Coronary artery (tissue), 2 donors: ENCODE results near the gene NHLH1.

Experiments
- DNase-seq: peaks from one replicate; pipeline ENCODE4 v3.0.0-alpha.2; 2017; ENCODE audit warnings: low spot score
- H3K27ac ChIP-seq, 2 donors: fragments of 200-600 bp; sonication (generic); one replicate each; pipeline ENCODE4 v1.5.1; 2016 to 2019
- H3K4me3 ChIP-seq: fragments of 200-600 bp; sonication (generic); 2 replicates; pipeline ENCODE4 v1.5.1; 2016; ENCODE audit warnings: mild to moderate bottlenecking, moderate library complexity
- CTCF ChIP-seq: fragments of 200-600 bp; sonication (generic); IDR thresholded peaks from one replicate; pipeline ENCODE4 v1.5.1; 2019; ENCODE audit warnings: antibody characterized with exemption

Gene NHLH1

DNA sequence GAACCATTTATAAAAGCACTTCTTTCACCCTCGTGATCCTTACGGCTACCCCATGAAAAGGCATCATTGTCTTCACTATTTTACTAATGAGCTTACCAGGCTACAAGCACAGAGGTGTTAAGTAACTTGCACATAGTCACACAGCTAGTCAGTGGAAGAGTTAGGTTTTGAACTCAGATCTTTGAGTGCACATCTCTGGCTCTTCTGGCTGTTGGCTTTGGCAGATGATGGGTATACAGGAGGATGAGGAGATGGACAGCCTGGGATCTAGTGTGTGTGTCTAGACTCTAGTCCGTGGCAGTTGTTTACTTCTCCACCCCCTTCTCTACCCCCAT is 45.1 kb downstream of the NHLH1 start:
- H3K27ac ChIP-seq: no peak overlapping the region
- TF ChIP-seq CTCF: no peak
- no peak overlapping the region for H3K4me3 ChIP-seq
- DNase-seq: no peak

DNA sequence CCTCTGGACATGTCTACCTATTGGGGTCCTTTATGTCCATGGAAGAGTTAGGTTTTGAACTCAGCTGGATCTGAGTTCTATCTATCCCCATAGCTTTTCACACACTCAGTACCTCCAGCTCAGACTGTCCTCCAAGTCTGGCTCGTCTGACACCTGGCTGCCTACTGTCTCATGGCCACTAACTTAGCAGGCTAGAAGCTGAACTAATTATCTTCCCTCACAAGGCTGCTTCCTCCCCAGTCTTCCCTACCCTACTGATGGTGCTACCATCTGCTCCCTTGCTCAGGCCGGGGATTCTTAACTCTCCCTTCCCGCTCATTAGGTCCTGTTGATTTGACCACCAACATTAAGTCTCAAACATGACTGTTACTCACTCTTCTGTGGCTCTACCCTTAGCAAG is 46.8 kb downstream of the NHLH1 start:
- no peak overlapping the region for H3K4me3 ChIP-seq
- no peak for TF ChIP-seq CTCF
- H3K27ac ChIP-seq: no peak overlapping the region
- DNase-seq: no peak

- Histone ChIP-seq H3K4me3 (no peak overlapping the region), H3K27ac (no peak overlapping the region)
- no peak for TF ChIP-seq CTCF
- DNase-seq: no peak
These were observed 48.0 kb downstream of the NHLH1 start for GRCh38 chr1:160414881-160415280.

DNA sequence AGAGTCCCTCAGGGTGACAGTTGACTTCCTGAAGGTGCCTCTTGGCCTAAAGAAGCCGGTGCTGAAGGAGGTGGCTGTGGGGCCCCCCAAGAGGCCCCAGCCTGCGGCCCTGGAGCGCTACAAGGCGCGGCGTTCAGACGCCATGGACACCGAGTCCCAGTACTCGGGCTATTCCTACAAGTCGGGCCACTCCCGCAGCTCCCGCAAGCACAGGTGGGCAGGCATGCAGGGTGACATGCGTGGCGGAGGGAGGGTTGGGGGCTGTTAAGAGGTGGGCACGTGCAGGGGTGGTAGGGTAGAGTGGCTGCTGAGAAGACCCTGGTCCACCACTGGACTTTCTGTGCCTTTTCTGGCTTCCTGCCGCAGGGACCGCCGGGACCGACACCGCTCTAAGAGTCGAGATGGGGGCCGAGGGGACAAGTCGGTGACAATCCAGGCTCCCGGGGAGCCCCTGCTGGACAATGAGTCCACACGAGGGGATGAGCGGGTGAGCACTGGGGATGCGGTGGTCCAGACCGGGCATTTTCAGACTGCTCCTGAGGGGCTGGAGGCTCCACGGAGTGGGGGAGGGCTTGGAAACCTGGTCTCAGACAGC is 48.9 kb downstream of the NHLH1 start:
- TF ChIP-seq CTCF: no peak
- H3K27ac ChIP-seq: no peak overlapping the region
- no peak for DNase-seq
- H3K4me3 ChIP-seq: no peak overlapping the region

DNA sequence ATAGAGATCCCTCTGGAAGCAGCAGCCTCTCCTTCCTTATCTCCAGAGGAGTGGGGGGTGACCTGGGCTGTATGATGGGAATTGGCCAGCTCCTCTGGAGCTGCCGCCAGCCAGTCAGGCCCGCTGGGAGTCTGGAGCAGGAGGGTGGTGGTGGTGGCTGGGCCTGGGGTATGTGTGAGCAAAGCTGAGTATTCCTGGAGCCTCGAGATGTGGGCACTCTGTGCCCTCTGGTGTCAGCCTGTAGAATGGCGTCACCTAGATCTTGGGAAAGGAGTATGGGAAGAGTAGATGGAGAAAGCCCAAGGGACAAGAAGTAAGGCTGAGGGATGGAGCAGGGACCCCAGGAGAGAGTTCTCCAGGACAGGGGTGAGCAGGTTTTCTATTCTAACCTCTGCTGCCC is 49.5 kb downstream of the NHLH1 start:
- Histone ChIP-seq H3K27ac (no peak overlapping the region), H3K4me3 (no peak overlapping the region)
- TF ChIP-seq CTCF: no peak
- DNase-seq: no peak

- DNase-seq: no peak
- no peak for TF ChIP-seq CTCF
- H3K4me3 ChIP-seq: no peak overlapping the region
- H3K27ac ChIP-seq: no peak overlapping the region
These were observed 51.6 kb downstream of the NHLH1 start for GRCh38 chr1:160418483-160418882.

DNA sequence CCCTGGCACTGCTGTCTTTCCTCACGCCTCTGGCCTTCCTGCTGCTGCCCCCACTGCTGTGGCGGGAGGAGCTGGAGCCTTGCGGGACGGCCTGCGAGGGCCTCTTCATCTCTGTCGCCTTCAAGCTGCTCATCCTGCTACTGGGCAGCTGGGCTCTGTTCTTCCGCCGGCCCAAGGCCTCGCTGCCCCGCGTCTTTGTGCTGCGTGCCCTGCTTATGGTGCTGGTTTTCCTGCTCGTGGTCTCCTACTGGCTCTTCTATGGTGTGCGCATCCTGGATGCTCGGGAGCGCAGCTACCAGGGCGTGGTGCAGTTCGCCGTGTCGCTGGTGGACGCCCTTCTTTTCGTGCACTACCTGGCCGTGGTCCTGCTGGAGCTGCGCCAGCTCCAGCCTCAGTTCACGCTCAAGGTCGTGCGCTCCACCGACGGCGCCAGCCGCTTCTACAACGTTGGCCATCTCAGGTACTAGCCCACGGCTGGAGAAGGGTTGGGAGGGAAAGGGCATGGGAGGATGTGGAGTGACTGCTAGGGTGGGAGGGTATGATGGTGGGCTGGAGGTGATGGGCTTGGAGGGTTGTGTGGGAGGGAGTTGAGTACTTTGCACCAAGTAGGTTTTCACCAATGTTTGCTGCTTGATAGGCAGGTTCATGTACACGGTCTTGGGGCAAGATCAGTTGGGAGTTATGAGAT is 52.4 kb downstream of the NHLH1 start:
- no peak overlapping the region for H3K27ac ChIP-seq
- H3K4me3 ChIP-seq: no peak overlapping the region
- no peak for TF ChIP-seq CTCF
- DNase-seq: no peak
